ENCODE measurements around the gene HYDIN. TPM values are rescaled to one million over a fixed set of nuclear protein-coding genes. Genes with fewer than 3 reads are reported as not detected.
"Not testable (repeated sequence)": the region's sequence is repeated elsewhere in the genome, so short reads cannot be mapped to it uniquely, and the experiment has no call there.

The HYDIN gene
- polyA plus RNA-seq, 4 donors, result 0.12 to 3.1 TPM; not detected in 2

DNA sequence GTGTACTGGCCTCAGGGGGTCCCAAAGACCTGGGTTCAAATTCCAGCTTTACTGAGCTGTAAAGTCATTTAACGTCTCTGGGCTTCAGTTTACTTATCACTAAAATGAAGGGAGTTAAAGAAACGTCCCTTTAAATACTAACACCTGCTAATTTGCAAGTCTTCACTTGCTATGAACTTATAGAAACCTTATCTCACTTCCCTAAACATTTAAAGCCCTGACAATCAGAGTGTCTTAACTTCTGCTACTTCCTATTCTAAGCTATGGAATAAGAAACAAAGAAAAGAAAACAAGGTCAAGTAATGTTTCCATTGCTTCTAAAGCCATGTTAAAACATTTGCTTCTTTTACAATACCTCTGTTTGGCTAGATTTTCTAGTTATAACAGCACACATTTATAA is 87.3 kb downstream of the HYDIN start:
- H3K9me3 ChIP-seq (ENCODE audit: control insufficient read depth in 2 of 2, insufficient read depth in 1 of 2, low read depth in 1 of 2, low read length in 1 of 2); H3K4me1 ChIP-seq (ENCODE audit: control insufficient read depth in 3 of 3, insufficient read depth in 2 of 3, low read depth in 1 of 3, low read length in 2 of 3); H3K36me3 ChIP-seq (ENCODE audit: control insufficient read depth in 3 of 3, insufficient read depth in 2 of 3, low read depth in 1 of 3, low read length in 3 of 3); FAIRE-seq; H3K27ac ChIP-seq (ENCODE audit: low read depth in 1 of 3, low read length in 2 of 3); H3K27me3 ChIP-seq (ENCODE audit: control insufficient read depth in 3 of 3, insufficient read depth in 3 of 3, low read length in 3 of 3); DNase-seq; H3K4me3 ChIP-seq (ENCODE audit: low read depth in 1 of 3, low read length in 3 of 3): not testable (repeated sequence)
- 0 to 27% (median 0%) methylated on average over 1 of the region's 2 CpGs for WGBS, 3 donors

- H3K9me3 ChIP-seq (ENCODE audit: control insufficient read depth in 2 of 2, insufficient read depth in 1 of 2, low read depth in 1 of 2, low read length in 1 of 2); H3K27me3 ChIP-seq (ENCODE audit: control insufficient read depth in 3 of 3, insufficient read depth in 3 of 3, low read length in 3 of 3); H3K4me3 ChIP-seq (ENCODE audit: low read depth in 1 of 3, low read length in 3 of 3); H3K4me1 ChIP-seq (ENCODE audit: control insufficient read depth in 3 of 3, insufficient read depth in 2 of 3, low read depth in 1 of 3, low read length in 2 of 3); DNase-seq; H3K36me3 ChIP-seq (ENCODE audit: control insufficient read depth in 3 of 3, insufficient read depth in 2 of 3, low read depth in 1 of 3, low read length in 3 of 3); H3K27ac ChIP-seq (ENCODE audit: low read depth in 1 of 3, low read length in 2 of 3); FAIRE-seq: not testable (repeated sequence)
- 64 to 81% (median 69%) methylated on average over 1 of the region's 3 CpGs for WGBS, 3 donors
Observed at GRCh38 chr16:71110565-71110964, 120.0 kb downstream of the HYDIN start.

DNA sequence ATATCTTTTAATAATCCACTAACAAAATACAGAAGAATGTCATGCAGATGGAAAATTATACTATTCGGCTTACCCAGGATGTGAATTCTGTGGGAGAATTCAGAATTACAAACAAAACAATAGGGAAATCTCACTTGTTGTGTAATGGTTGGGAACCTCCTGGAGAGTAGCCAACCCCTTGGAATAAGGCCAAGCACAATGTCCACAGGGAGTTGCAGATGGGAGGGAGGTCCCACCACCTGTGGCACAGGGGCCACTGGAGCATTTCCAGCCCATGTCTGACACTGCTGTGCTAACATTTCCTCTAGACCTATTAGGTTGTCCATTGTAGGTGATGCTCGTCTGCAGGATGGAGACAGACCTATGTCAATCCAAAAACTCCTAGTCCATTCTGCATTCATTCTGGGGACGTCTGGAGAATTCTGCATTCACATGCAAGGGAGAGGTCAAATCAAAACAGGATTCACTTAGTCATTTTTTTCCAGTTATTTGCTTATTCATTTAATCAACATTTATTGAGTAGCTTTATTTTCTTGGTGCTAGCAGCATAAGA is 120.8 kb downstream of the HYDIN start:
- DNase-seq; H3K9me3 ChIP-seq (ENCODE audit: control insufficient read depth in 2 of 2, insufficient read depth in 1 of 2, low read depth in 1 of 2, low read length in 1 of 2); H3K36me3 ChIP-seq (ENCODE audit: control insufficient read depth in 3 of 3, insufficient read depth in 2 of 3, low read depth in 1 of 3, low read length in 3 of 3); H3K4me1 ChIP-seq (ENCODE audit: control insufficient read depth in 3 of 3, insufficient read depth in 2 of 3, low read depth in 1 of 3, low read length in 2 of 3); H3K27ac ChIP-seq (ENCODE audit: low read depth in 1 of 3, low read length in 2 of 3); H3K27me3 ChIP-seq (ENCODE audit: control insufficient read depth in 3 of 3, insufficient read depth in 3 of 3, low read length in 3 of 3); FAIRE-seq; H3K4me3 ChIP-seq (ENCODE audit: low read depth in 1 of 3, low read length in 3 of 3): not testable (repeated sequence)
- WGBS, 3 donors, result 42 to 59% (median 57%) methylated on average over 1 of the region's 3 CpGs

- not testable (repeated sequence) for H3K36me3 ChIP-seq (ENCODE audit: control insufficient read depth in 3 of 3, insufficient read depth in 2 of 3, low read depth in 1 of 3, low read length in 3 of 3); H3K27me3 ChIP-seq (ENCODE audit: control insufficient read depth in 3 of 3, insufficient read depth in 3 of 3, low read length in 3 of 3); H3K27ac ChIP-seq (ENCODE audit: low read depth in 1 of 3, low read length in 2 of 3); FAIRE-seq; H3K9me3 ChIP-seq (ENCODE audit: control insufficient read depth in 2 of 2, insufficient read depth in 1 of 2, low read depth in 1 of 2, low read length in 1 of 2); H3K4me3 ChIP-seq (ENCODE audit: low read depth in 1 of 3, low read length in 3 of 3); DNase-seq; H3K4me1 ChIP-seq (ENCODE audit: control insufficient read depth in 3 of 3, insufficient read depth in 2 of 3, low read depth in 1 of 3, low read length in 2 of 3)
Observed at GRCh38 chr16:71105881-71106280, 124.6 kb downstream of the HYDIN start.

GRCh38 chr16:71083573-71083972 is 146.9 kb downstream of the HYDIN start:
- H3K36me3 ChIP-seq (ENCODE audit: control insufficient read depth in 3 of 3, insufficient read depth in 2 of 3, low read depth in 1 of 3, low read length in 3 of 3); H3K27me3 ChIP-seq (ENCODE audit: control insufficient read depth in 3 of 3, insufficient read depth in 3 of 3, low read length in 3 of 3); H3K4me3 ChIP-seq (ENCODE audit: low read depth in 1 of 3, low read length in 3 of 3); H3K9me3 ChIP-seq (ENCODE audit: control insufficient read depth in 2 of 2, insufficient read depth in 1 of 2, low read depth in 1 of 2, low read length in 1 of 2); FAIRE-seq; H3K27ac ChIP-seq (ENCODE audit: low read depth in 1 of 3, low read length in 2 of 3); H3K4me1 ChIP-seq (ENCODE audit: control insufficient read depth in 3 of 3, insufficient read depth in 2 of 3, low read depth in 1 of 3, low read length in 2 of 3); DNase-seq: not testable (repeated sequence)
- 92 to 94% (median 94%) methylated on average over 3 to 4 of the region's 6 CpGs for WGBS, 3 donors

- WGBS, 3 donors, result 42 to 45% (median 42%) methylated on average over 1 of the region's 1 CpG
- H3K9me3 ChIP-seq (ENCODE audit: control insufficient read depth in 2 of 2, insufficient read depth in 1 of 2, low read depth in 1 of 2, low read length in 1 of 2); H3K4me1 ChIP-seq (ENCODE audit: control insufficient read depth in 3 of 3, insufficient read depth in 2 of 3, low read depth in 1 of 3, low read length in 2 of 3); H3K27ac ChIP-seq (ENCODE audit: low read depth in 1 of 3, low read length in 2 of 3); H3K36me3 ChIP-seq (ENCODE audit: control insufficient read depth in 3 of 3, insufficient read depth in 2 of 3, low read depth in 1 of 3, low read length in 3 of 3); H3K4me3 ChIP-seq (ENCODE audit: low read depth in 1 of 3, low read length in 3 of 3); FAIRE-seq; DNase-seq; H3K27me3 ChIP-seq (ENCODE audit: control insufficient read depth in 3 of 3, insufficient read depth in 3 of 3, low read length in 3 of 3): not testable (repeated sequence)
Observed at GRCh38 chr16:71080777-71081176, 149.7 kb downstream of the HYDIN start.

- not testable (repeated sequence) for DNase-seq; H3K36me3 ChIP-seq (ENCODE audit: control insufficient read depth in 3 of 3, insufficient read depth in 2 of 3, low read depth in 1 of 3, low read length in 3 of 3); H3K4me3 ChIP-seq (ENCODE audit: low read depth in 1 of 3, low read length in 3 of 3); H3K9me3 ChIP-seq (ENCODE audit: control insufficient read depth in 2 of 2, insufficient read depth in 1 of 2, low read depth in 1 of 2, low read length in 1 of 2); H3K27me3 ChIP-seq (ENCODE audit: control insufficient read depth in 3 of 3, insufficient read depth in 3 of 3, low read length in 3 of 3); H3K27ac ChIP-seq (ENCODE audit: low read depth in 1 of 3, low read length in 2 of 3); H3K4me1 ChIP-seq (ENCODE audit: control insufficient read depth in 3 of 3, insufficient read depth in 2 of 3, low read depth in 1 of 3, low read length in 2 of 3); FAIRE-seq
- WGBS, 3 donors, result 20 to 60% (median 57%) methylated on average over 1 of the region's 1 CpG
Observed at GRCh38 chr16:71080262-71080661, 150.3 kb downstream of the HYDIN start.

GRCh38 chr16:71070651-71071050 is 159.9 kb downstream of the HYDIN start:
- not testable (repeated sequence) for DNase-seq; H3K4me3 ChIP-seq (ENCODE audit: low read depth in 1 of 3, low read length in 3 of 3); H3K9me3 ChIP-seq (ENCODE audit: control insufficient read depth in 2 of 2, insufficient read depth in 1 of 2, low read depth in 1 of 2, low read length in 1 of 2); H3K36me3 ChIP-seq (ENCODE audit: control insufficient read depth in 3 of 3, insufficient read depth in 2 of 3, low read depth in 1 of 3, low read length in 3 of 3); H3K27me3 ChIP-seq (ENCODE audit: control insufficient read depth in 3 of 3, insufficient read depth in 3 of 3, low read length in 3 of 3); H3K27ac ChIP-seq (ENCODE audit: low read depth in 1 of 3, low read length in 2 of 3); H3K4me1 ChIP-seq (ENCODE audit: control insufficient read depth in 3 of 3, insufficient read depth in 2 of 3, low read depth in 1 of 3, low read length in 2 of 3); FAIRE-seq
- WGBS, 3 donors, result no CpG with 5 or more reads among the region's 1 CpG

DNA sequence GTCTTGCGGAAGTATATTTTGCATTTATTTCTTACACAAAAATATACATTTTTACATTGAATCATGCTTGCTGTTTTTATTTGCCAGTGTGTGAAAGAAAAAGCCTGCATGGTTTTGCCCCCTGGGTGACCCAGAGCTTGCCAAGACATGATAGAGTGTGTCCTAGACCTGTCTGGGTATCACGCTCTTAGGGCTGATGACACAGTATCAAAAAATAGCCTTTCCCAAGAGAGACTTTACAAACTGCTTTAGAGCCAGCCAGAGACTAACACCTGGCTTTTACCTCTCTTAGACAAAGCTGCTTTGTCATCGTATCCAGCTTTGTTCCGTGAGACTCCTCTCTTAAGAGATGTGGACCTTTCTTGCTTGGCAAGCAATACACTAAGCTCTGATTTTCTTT is 160.7 kb downstream of the HYDIN start:
- DNase-seq; H3K36me3 ChIP-seq (ENCODE audit: control insufficient read depth in 3 of 3, insufficient read depth in 2 of 3, low read depth in 1 of 3, low read length in 3 of 3); H3K4me1 ChIP-seq (ENCODE audit: control insufficient read depth in 3 of 3, insufficient read depth in 2 of 3, low read depth in 1 of 3, low read length in 2 of 3); H3K4me3 ChIP-seq (ENCODE audit: low read depth in 1 of 3, low read length in 3 of 3); FAIRE-seq; H3K9me3 ChIP-seq (ENCODE audit: control insufficient read depth in 2 of 2, insufficient read depth in 1 of 2, low read depth in 1 of 2, low read length in 1 of 2); H3K27me3 ChIP-seq (ENCODE audit: control insufficient read depth in 3 of 3, insufficient read depth in 3 of 3, low read length in 3 of 3); H3K27ac ChIP-seq (ENCODE audit: low read depth in 1 of 3, low read length in 2 of 3): not testable (repeated sequence)
- 79 to 90% (median 88%) methylated on average over 4 of the region's 4 CpGs for WGBS, 3 donors
